Astrocyte (in vitro differentiated cells and primary cell): ENCODE results near the gene NEURL4. TPM values are rescaled to one million over a fixed set of nuclear protein-coding genes. Genes with fewer than 3 reads are reported as not detected.

Experiments
- DNase-seq: peaks from one replicate; pipeline ENCODE4 v3.0.0-alpha.2; 2010; ENCODE audit warnings: low read depth
- FAIRE-seq: peaks from 2 replicates; lab custom pipeline; 2011; peaks lifted over from hg19 to GRCh38; lab: Jason Lieb, UNC
- H2AFZ ChIP-seq: 2 replicates; pipeline ENCODE4 v1.6.0; 2012; ENCODE audit warnings: low read depth, low read length, inconsistent platforms
- H3K27ac ChIP-seq: 2 replicates; pipeline ENCODE4 v1.5.1; 2011; ENCODE audit warnings: low read depth, low read length, inconsistent platforms
- H3K27me3 ChIP-seq: 2 replicates; pipeline ENCODE4 v1.6.0; 2011; ENCODE audit warnings: low read length, inconsistent platforms; ENCODE audit not compliant: insufficient read depth
- H3K36me3 ChIP-seq: 2 replicates; pipeline ENCODE4 v1.5.1; 2011; ENCODE audit warnings: low read length, inconsistent platforms; ENCODE audit not compliant: insufficient read depth
- H3K4me1 ChIP-seq: 2 replicates; pipeline ENCODE4 v1.5.1; 2011; ENCODE audit warnings: low read length, inconsistent platforms; ENCODE audit not compliant: insufficient read depth
- H3K4me2 ChIP-seq: 2 replicates; pipeline ENCODE4 v1.6.0; 2012; ENCODE audit warnings: low read length, inconsistent platforms
- H3K4me3 ChIP-seq: 2 replicates; pipeline ENCODE4 v1.5.1; 2011; ENCODE audit warnings: low read depth, mild to moderate bottlenecking, low read length, inconsistent platforms; ENCODE audit not compliant: insufficient read depth
- H3K79me2 ChIP-seq: 2 replicates; pipeline ENCODE4 v1.6.0; 2012; ENCODE audit warnings: mild to moderate bottlenecking, low read length, inconsistent platforms; ENCODE audit not compliant: insufficient read depth
- H3K9ac ChIP-seq: 2 replicates; pipeline ENCODE4 v1.6.0; 2012; ENCODE audit warnings: mild to moderate bottlenecking, low read length, inconsistent platforms
- H3K9me3 ChIP-seq: 2 replicates; pipeline ENCODE4 v1.5.1; 2012; ENCODE audit warnings: low read depth, mild to moderate bottlenecking, low read length, inconsistent platforms; ENCODE audit not compliant: insufficient read depth
- H4K20me1 ChIP-seq: 2 replicates; pipeline ENCODE4 v1.6.0; 2012; ENCODE audit warnings: low read length, inconsistent platforms; ENCODE audit not compliant: insufficient read depth
- H3K27ac Mint-ChIP-seq: one replicate; pipeline ENCODE4 v1.8.0; 2021; ENCODE audit warnings: mild to moderate bottlenecking, mixed read lengths; ENCODE audit not compliant: unreplicated experiment
- H3K27me3 Mint-ChIP-seq: one replicate; pipeline ENCODE4 v1.8.0; 2021; ENCODE audit warnings: low read depth, mixed read lengths; ENCODE audit not compliant: unreplicated experiment
- H3K36me3 Mint-ChIP-seq: one replicate; pipeline ENCODE4 v1.8.0; 2021; ENCODE audit warnings: low read depth, mixed read lengths; ENCODE audit not compliant: unreplicated experiment
- H3K4me1 Mint-ChIP-seq: one replicate; pipeline ENCODE4 v1.8.0; 2021; ENCODE audit warnings: low read depth, mixed read lengths; ENCODE audit not compliant: unreplicated experiment
- H3K4me3 Mint-ChIP-seq: one replicate; pipeline ENCODE4 v1.8.0; 2021; ENCODE audit warnings: mild to moderate bottlenecking, moderate library complexity, mixed read lengths; ENCODE audit not compliant: unreplicated experiment
- H3K9me3 Mint-ChIP-seq: one replicate; pipeline ENCODE4 v1.8.0; 2021; ENCODE audit warnings: mild to moderate bottlenecking, mixed read lengths; ENCODE audit not compliant: unreplicated experiment
- EZH2 ChIP-seq: IDR thresholded peaks from 2 replicates; pipeline ENCODE4 v1.6.1; 2012; ENCODE audit warnings: mild to moderate bottlenecking, low read length, inconsistent platforms; ENCODE audit not compliant: insufficient read depth
- total RNA-seq: library from RNA; stranded (reverse); gene quantifications from 2 replicates; pipeline ENCODE4 v1.2.1, GENCODE V29; 2021
- TF ChIP-seq, protein P1 (sequence below): IDR thresholded peaks from 2 replicates; pipeline ENCODE4 v1.5.1; 2011; ENCODE audit warnings: low read depth, mild to moderate bottlenecking, inconsistent platforms, low read length, moderate library complexity; ENCODE audit not compliant: insufficient read depth

NEURL4 gene
- total RNA-seq, 1 donor from 2014 or later, result 32.5 TPM

DNA sequence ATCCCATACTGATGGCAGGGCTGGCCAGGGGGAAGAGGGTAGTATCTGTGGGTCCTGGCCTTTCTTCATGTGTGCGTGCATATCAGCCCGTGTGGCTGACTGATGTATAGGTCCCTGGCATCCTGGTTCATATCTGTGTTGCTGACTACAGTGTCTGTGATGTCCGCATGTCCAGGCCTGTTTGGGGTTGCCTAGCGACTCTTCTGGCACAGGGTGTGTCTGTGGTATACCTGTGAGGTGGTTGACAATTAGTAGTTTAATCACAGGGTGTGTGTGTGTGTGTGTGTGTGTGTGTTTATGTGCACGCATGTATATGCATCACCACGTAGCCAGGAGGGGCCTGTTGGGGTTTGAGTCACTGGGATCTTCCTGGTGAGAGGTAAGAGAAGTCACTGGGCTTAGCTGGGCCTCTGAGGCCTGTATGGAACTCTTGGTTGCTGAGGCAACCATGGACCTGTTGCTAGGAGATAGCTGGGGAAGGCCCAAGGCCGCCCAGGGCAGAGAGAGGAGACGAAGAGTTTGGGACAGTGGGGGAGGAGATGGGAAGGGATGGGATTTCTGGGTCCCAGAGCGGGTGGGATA lies 25.2 kb upstream of the NEURL4 start:
- H3K4me2 ChIP-seq, result peak overlapping the region; percentile 97
- peak overlapping the region; percentile 94 for H3K4me3 Mint-ChIP-seq
- no peaks in the 10 kb centered on the region for H3K27me3 Mint-ChIP-seq
- peaks cover 20% of the 10 kb centered on the region for H3K4me1 Mint-ChIP-seq
- peaks cover 32% of the 10 kb centered on the region for H3K4me1 ChIP-seq
- H3K4me3 ChIP-seq, result no peak overlapping the region
- H4K20me1 ChIP-seq, result peaks cover 25% of the 10 kb centered on the region
- no peaks in the 10 kb centered on the region for H3K9me3 Mint-ChIP-seq
- H3K27ac ChIP-seq, result no peak overlapping the region
- TF ChIP-seq, protein P1, sequence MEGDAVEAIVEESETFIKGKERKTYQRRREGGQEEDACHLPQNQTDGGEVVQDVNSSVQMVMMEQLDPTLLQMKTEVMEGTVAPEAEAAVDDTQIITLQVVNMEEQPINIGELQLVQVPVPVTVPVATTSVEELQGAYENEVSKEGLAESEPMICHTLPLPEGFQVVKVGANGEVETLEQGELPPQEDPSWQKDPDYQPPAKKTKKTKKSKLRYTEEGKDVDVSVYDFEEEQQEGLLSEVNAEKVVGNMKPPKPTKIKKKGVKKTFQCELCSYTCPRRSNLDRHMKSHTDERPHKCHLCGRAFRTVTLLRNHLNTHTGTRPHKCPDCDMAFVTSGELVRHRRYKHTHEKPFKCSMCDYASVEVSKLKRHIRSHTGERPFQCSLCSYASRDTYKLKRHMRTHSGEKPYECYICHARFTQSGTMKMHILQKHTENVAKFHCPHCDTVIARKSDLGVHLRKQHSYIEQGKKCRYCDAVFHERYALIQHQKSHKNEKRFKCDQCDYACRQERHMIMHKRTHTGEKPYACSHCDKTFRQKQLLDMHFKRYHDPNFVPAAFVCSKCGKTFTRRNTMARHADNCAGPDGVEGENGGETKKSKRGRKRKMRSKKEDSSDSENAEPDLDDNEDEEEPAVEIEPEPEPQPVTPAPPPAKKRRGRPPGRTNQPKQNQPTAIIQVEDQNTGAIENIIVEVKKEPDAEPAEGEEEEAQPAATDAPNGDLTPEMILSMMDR, result no peak
- TF ChIP-seq EZH2, result no peak
- H3K9me3 ChIP-seq, result no peaks in the 10 kb centered on the region
- H3K79me2 ChIP-seq, result peaks cover 34% of the 10 kb centered on the region
- no peak overlapping the region for H2AFZ ChIP-seq
- peak; percentile 63 for DNase-seq
- H3K27me3 ChIP-seq, result peaks cover 3% of the 10 kb centered on the region
- peak overlapping the region; percentile 30 for H3K9ac ChIP-seq
- peak overlapping the region; percentile 80 for H3K27ac Mint-ChIP-seq
- H3K36me3 ChIP-seq, result no peaks in the 10 kb centered on the region
- FAIRE-seq, result no peak
- no peaks in the 10 kb centered on the region for H3K36me3 Mint-ChIP-seq

DNA sequence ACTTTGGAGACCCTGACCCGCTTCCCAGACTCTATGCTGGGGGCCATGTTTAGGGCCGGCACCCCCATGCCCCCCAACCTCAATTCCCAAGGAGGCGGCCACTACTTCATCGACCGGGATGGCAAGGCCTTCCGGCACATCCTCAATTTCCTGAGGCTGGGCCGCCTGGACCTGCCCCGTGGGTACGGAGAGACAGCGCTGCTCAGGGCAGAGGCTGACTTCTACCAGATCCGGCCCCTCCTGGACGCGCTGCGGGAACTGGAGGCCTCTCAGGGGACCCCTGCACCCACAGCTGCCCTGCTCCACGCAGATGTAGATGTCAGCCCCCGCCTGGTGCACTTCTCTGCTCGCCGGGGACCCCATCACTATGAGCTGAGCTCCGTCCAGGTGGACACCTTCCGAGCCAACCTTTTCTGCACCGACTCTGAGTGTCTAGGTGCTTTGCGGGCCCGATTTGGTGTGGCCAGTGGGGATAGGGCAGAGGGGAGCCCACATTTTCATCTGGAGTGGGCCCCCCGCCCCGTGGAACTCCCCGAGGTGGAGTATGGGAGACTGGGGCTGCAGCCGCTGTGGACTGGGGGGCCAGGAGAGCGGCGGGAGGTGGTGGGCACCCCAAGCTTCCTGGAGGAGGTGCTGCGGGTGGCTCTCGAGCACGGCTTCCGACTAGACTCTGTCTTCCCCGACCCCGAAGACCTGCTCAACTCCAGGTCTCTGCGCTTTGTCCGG lies 23.9 kb upstream of the NEURL4 start:
- no peak for FAIRE-seq

More for the DNA sequence above, 23.9 kb upstream of the NEURL4 start:
- H3K27ac Mint-ChIP-seq, result peak overlapping the region; percentile 99
- Histone ChIP-seq H3K27me3 (peaks cover 3% of the 10 kb centered on the region), H3K9me3 (no peaks in the 10 kb centered on the region), H3K4me1 (peaks cover 32% of the 10 kb centered on the region), H3K4me3 (peak overlapping the region; percentile 87), H3K27ac (no peak overlapping the region), H3K4me2 (peak overlapping the region; percentile 97), H2AFZ (no peak overlapping the region), H3K36me3 (no peaks in the 10 kb centered on the region), H4K20me1 (peaks cover 30% of the 10 kb centered on the region), H3K9ac (peak overlapping the region; percentile 99), H3K79me2 (peaks cover 34% of the 10 kb centered on the region)
- no peaks in the 10 kb centered on the region for H3K27me3 Mint-ChIP-seq
- TF ChIP-seq, protein P1, result no peak
- H3K9me3 Mint-ChIP-seq, result no peaks in the 10 kb centered on the region
- no peak for DNase-seq
- H3K4me1 Mint-ChIP-seq, result peaks cover 21% of the 10 kb centered on the region
- no peaks in the 10 kb centered on the region for H3K36me3 Mint-ChIP-seq
- peak overlapping the region; percentile 94 for H3K4me3 Mint-ChIP-seq
